Sigmoid colon (tissue), 7 donors: ENCODE measurements around the gene SIN3B. TPM values are rescaled to one million over a fixed set of nuclear protein-coding genes. Genes with fewer than 3 reads are reported as not detected.

Experiments
- DNase-seq: peaks from one replicate; pipeline ENCODE4 v3.0.0-alpha.2; 2019
- H3K27ac ChIP-seq, 4 donors: fragments of 200-600 bp; sonication (generic); one replicate each; pipeline ENCODE4 v1.5.1; 2016 to 2019; ENCODE audit warnings: mild to moderate bottlenecking in 1 of 4
- H3K27me3 ChIP-seq, 3 donors: fragments of 200-600 bp; sonication (generic); one replicate each; pipeline ENCODE4 v1.5.1; 2019; ENCODE audit warnings: mild to moderate bottlenecking in 1 of 3
- H3K36me3 ChIP-seq, 4 donors: fragments of 200-600 bp; sonication (generic); one replicate each; pipeline ENCODE4 v1.5.1; 2016 to 2019
- H3K4me1 ChIP-seq, 4 donors: fragments of 200-600 bp; sonication (generic); one replicate each; pipeline ENCODE4 v1.5.1; 2017 to 2019
- H3K4me3 ChIP-seq, 4 donors: fragments of 200-600 bp; sonication (generic); one replicate each; pipeline ENCODE4 v1.5.1; 2017 to 2019; ENCODE audit warnings: mild to moderate bottlenecking in 2 of 4, moderate library complexity in 1 of 4
- H3K9me3 ChIP-seq, 4 donors: fragments of 200-600 bp in 3 of 4; sonication (generic) in 3 of 4; one replicate each; pipeline versions ENCODE4 v1.5.1 to v1.6.1; 2013 to 2019
- EP300 ChIP-seq, 4 donors: sonication (generic); formaldehyde crosslinking; IDR thresholded peaks; one replicate each; pipeline ENCODE4 v1.6.1; 2017; ENCODE audit warnings: antibody characterized with exemption in 4 of 4
- POLR2A ChIP-seq, 2 donors: fragments of 450-650 bp; IDR thresholded peaks; one replicate each; pipeline ENCODE4 v1.6.1; 2016; ENCODE audit warnings: antibody characterized with exemption in 2 of 2, mild to moderate bottlenecking in 2 of 2, moderate library complexity in 2 of 2
- POLR2AphosphoS5 ChIP-seq, 4 donors: sonication (generic); formaldehyde crosslinking; IDR thresholded peaks; one replicate each; pipeline ENCODE4 v1.6.1; 2017; ENCODE audit warnings: antibody characterized with exemption in 4 of 4
- WGBS, 2 donors: extraction: QIAGEN DNeasy Blood & Tissue Kit; methylation state at CpG; one replicate each; pipeline ENCODE4 v1.1.7; 2013; 5-methylcytosine and 5-hydroxymethylcytosine counted together
- intact Hi-C: fragments of 100-400 bp; cut with DNase I; formaldehyde crosslinking; loops from one replicate; pipeline ENCODE4 v1.15.1; 2023
- polyA plus RNA-seq, 3 donors: library from polyadenylated mRNA; stranded (reverse); fragments of 200-250 nt; gene quantifications; one replicate each; pipeline ENCODE4 v1.2.3, GENCODE V29; 2013
- total RNA-seq, 4 donors: library from RNA; depleted of rRNA; stranded (reverse); fragments of >200 nt; gene quantifications; one replicate each; pipeline ENCODE4 v1.1.0, GENCODE V29; 2016
- TF ChIP-seq, protein P1 (sequence below), 4 experiments: fragments of 450-650 bp in 3 of 4; fragments of 200-600 bp in 1 of 4; IDR thresholded peaks; one replicate each; pipeline ENCODE4 v1.5.1; 2016 to 2019; ENCODE audit warnings: antibody characterized with exemption in 4 of 4, mild to moderate bottlenecking in 3 of 4, moderate library complexity in 2 of 4
- donor health status: healthy with polysubstance abuse.
- donor health status: Bipolar disorder and iron deficiency.
- donor health status: healthy.

Gene SIN3B
- total and polyA plus RNA-seq, 7 donors: 5.1 to 67.3 (median 24.7) TPM

DNA sequence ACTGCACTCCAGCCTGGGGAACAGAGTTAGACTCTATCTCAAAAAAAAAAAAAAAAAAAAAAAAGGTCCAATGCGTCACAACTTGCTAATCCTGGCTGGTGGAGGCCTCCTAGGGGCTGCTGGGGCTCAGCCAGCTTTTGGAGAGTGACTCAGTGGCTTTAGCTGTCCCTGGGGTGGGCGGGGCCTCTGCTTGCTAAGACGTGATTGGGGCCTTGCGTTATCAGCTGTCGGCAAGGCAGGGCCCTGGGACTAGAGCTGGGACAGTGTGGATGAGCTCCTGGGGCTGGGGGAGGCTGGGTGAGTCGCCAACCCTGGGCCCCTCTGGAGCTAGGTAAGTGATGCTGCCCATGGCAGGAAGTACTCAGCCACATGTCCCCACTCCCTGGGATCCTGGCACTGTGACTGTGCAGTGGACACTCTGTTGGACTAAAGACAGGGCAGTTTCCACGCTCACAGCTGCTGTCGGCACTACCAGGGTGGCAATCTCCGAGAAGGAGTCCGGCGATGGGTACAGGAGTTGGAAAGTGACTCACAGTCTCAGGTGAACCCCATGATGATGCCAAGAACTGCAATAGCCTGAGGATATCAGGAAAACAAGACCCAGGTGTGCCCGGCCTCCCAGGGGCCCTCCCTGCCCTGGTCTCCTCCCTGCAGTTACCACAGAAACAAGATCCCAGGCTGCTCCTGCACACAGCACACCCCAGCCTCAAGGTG, 91.8 kb downstream of the SIN3B start:
- intact Hi-C loops: no loop called here
- no peaks in the 10 kb centered on the region for H3K4me1 ChIP-seq
- H3K9me3 ChIP-seq: peaks cover 0 to 7% (median 0%) of the 10 kb centered on the region in 4 donors
- H3K4me3 ChIP-seq: no peak overlapping the region
- no peaks in the 10 kb centered on the region for H3K27me3 ChIP-seq
- TF ChIP-seq POLR2AphosphoS5 (IDR thresholded peaks at IDR 0.05) (no peak), EP300 (IDR thresholded peaks at IDR 0.05) (no peak), POLR2A (IDR thresholded peaks at IDR 0.05) (no peak)
- TF ChIP-seq, protein P1, sequence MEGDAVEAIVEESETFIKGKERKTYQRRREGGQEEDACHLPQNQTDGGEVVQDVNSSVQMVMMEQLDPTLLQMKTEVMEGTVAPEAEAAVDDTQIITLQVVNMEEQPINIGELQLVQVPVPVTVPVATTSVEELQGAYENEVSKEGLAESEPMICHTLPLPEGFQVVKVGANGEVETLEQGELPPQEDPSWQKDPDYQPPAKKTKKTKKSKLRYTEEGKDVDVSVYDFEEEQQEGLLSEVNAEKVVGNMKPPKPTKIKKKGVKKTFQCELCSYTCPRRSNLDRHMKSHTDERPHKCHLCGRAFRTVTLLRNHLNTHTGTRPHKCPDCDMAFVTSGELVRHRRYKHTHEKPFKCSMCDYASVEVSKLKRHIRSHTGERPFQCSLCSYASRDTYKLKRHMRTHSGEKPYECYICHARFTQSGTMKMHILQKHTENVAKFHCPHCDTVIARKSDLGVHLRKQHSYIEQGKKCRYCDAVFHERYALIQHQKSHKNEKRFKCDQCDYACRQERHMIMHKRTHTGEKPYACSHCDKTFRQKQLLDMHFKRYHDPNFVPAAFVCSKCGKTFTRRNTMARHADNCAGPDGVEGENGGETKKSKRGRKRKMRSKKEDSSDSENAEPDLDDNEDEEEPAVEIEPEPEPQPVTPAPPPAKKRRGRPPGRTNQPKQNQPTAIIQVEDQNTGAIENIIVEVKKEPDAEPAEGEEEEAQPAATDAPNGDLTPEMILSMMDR (IDR thresholded peaks at IDR 0.05): no peak
- no peak for DNase-seq
- no peak overlapping the region for H3K27ac ChIP-seq
- WGBS, 2 donors: 59 to 67% methylated on average over 12 of the region's 12 CpGs
- H3K36me3 ChIP-seq: no peaks in the 10 kb centered on the region

DNA sequence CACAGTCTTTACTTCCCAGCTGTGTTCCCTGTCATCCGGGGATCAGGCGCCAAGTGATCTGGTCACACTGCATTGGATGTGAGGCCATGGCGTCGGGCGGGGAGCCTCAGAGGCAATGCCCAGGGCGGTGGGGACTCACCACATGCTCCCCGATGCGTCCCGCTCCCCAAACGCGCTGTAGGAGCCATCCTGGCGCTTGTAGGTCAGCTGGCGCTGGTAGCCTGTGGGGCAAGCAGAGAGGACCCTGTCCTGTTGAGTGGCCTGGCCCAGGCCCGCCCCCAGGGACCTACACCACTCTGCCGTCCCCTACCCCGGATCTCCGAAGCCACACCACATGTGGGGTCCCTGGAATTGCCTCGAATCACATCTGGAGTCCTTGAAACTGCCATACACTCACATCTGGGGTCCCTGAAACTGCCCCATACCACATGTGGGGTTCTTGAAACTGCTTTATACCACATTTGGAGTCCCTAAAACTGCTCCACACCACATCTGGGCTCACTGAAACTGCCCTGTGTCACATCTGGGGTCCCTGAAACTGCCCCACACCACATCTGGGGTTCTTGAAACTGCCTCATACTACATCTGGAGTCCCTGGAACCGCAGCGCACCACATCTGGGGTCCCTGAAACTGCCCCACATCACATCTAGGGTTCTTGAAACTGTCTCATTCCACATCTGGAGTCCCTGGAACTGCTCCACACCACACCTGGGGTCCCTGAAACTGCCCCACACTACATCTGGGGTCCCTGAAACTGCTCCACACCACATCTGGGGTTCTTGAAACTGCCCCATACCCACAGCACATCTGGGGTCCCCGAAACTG, 92.8 kb downstream of the SIN3B start:
- 84 to 91% methylated on average over 21 of the region's 21 CpGs for WGBS, 2 donors
- DNase-seq: no peak
- H3K4me1 ChIP-seq: no peaks in the 10 kb centered on the region
- H3K27ac ChIP-seq: no peak overlapping the region
- intact Hi-C loops: no loop called here
- no peaks in the 10 kb centered on the region for H3K36me3 ChIP-seq
- H3K4me3 ChIP-seq: no peak overlapping the region
- H3K9me3 ChIP-seq: peaks cover 0 to 7% (median 0%) of the 10 kb centered on the region in 4 donors
- H3K27me3 ChIP-seq: no peaks in the 10 kb centered on the region
- TF ChIP-seq EP300 (IDR thresholded peaks at IDR 0.05) (no peak), POLR2A (IDR thresholded peaks at IDR 0.05) (no peak), POLR2AphosphoS5 (IDR thresholded peaks at IDR 0.05) (no peak)
- TF ChIP-seq, protein P1 (IDR thresholded peaks at IDR 0.05): no peak

DNA sequence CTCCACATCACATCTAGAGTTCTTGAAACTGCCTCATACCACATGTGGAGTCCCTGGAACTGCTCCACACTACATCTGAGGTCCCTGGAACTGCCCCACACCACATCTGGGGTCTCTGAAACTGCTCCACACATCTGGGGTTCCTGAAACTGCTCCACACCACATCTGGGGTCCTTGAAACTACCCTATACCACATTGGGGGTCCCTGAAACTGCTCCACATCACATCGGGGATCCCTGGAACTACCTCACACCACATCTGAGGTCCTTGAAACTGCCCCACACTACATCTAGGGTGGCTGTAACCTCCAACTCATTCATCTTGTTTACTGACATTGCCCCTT, 93.4 kb downstream of the SIN3B start:
- 31 to 69% methylated on average over 1 of the region's 1 CpG for WGBS, 2 donors
- TF ChIP-seq POLR2A (IDR thresholded peaks at IDR 0.05): no peak
- TF ChIP-seq, protein P1 (IDR thresholded peaks at IDR 0.05): no peak
- no peak for TF ChIP-seq POLR2AphosphoS5 (IDR thresholded peaks at IDR 0.05)
- TF ChIP-seq EP300 (IDR thresholded peaks at IDR 0.05): no peak
- Histone ChIP-seq H3K4me1 (no peaks in the 10 kb centered on the region), H3K27me3 (no peaks in the 10 kb centered on the region), H3K27ac (no peak overlapping the region), H3K36me3 (no peaks in the 10 kb centered on the region), H3K9me3 (peaks cover 0 to 7% (median 0%) of the 10 kb centered on the region in 4 donors), H3K4me3 (no peak overlapping the region)
- intact Hi-C loops: no loop called here
- DNase-seq: no peak

DNA sequence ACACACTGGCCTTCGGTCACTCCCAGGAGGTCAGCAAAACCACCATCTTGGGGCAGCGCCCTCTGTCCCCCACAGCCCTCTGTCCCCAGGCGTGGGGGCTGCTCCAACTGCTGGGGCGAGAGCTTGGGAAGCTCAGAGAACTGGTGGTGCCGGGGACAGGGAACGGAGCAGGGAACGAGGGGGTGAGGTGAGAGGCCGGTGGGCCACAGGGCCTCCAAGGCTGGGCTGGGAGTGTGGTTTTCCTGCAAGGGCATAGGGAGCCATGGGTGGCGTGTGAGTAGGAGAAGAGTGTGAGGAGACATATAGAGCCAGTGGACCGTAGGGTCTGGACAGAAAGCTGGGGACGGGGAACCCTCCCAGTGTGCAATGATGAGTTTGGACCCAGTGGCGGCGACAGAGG, 93.8 kb downstream of the SIN3B start:
- no peak overlapping the region for H3K27ac ChIP-seq
- intact Hi-C loops: no loop called here
- no peak for DNase-seq
- no peaks in the 10 kb centered on the region for H3K27me3 ChIP-seq
- H3K9me3 ChIP-seq: peaks cover 0 to 7% (median 0%) of the 10 kb centered on the region in 4 donors
- no peaks in the 10 kb centered on the region for H3K4me1 ChIP-seq
- H3K36me3 ChIP-seq: no peaks in the 10 kb centered on the region
- TF ChIP-seq POLR2AphosphoS5 (IDR thresholded peaks at IDR 0.05): no peak
- TF ChIP-seq EP300 (IDR thresholded peaks at IDR 0.05): no peak
- TF ChIP-seq, protein P1 (IDR thresholded peaks at IDR 0.05): no peak
- no peak for TF ChIP-seq POLR2A (IDR thresholded peaks at IDR 0.05)
- WGBS, 2 donors: 91 to 93% methylated on average over 13 of the region's 13 CpGs
- H3K4me3 ChIP-seq: no peak overlapping the region
